Vagina (tissue), 2 donors: Measurements from ENCODE around the gene ARMC9. TPM values are rescaled to one million over a fixed set of nuclear protein-coding genes. Genes with fewer than 3 reads are reported as not detected.

Experiments used
- DNase-seq, 2 donors: peaks; one replicate each; pipeline ENCODE4 v3.0.0-alpha.2; 2017; ENCODE audit errors: extremely low spot score in 2 of 2
- H3K27ac ChIP-seq: fragments of 200-600 bp; sonication (generic); one replicate; pipeline ENCODE4 v1.5.1; 2019
- H3K27me3 ChIP-seq: fragments of 200-600 bp; sonication (generic); one replicate; pipeline ENCODE4 v1.5.1; 2019
- H3K36me3 ChIP-seq, 2 donors: fragments of 200-600 bp; sonication (generic); one replicate each; pipeline ENCODE4 v1.5.1; 2017 to 2019
- H3K4me1 ChIP-seq: fragments of 200-600 bp; sonication (generic); one replicate; pipeline ENCODE4 v1.5.1; 2019
- H3K4me3 ChIP-seq, 2 donors: fragments of 200-600 bp; sonication (generic); 1 replicate in 1 of 2; 2 replicates in 1 of 2; pipeline ENCODE4 v1.5.1; 2016 to 2019
- H3K9me3 ChIP-seq: fragments of 200-600 bp; sonication (generic); one replicate; pipeline ENCODE4 v1.5.1; 2019
- POLR2A ChIP-seq, 2 donors: fragments of 450-650 bp; IDR thresholded peaks; one replicate each; pipeline ENCODE4 v1.6.1; 2017; ENCODE audit warnings: antibody characterized with exemption in 2 of 2, mild to moderate bottlenecking in 2 of 2, moderate library complexity in 2 of 2
- POLR2AphosphoS5 ChIP-seq, 2 donors: sonication (generic); formaldehyde crosslinking; IDR thresholded peaks; one replicate each; pipeline ENCODE4 v1.9.0; 2017; ENCODE audit warnings: antibody characterized with exemption in 2 of 2, mild to moderate bottlenecking in 2 of 2, low read depth in 1 of 2; ENCODE audit not compliant: insufficient read depth in 1 of 2
- intact Hi-C: fragments of 100-400 bp; cut with DNase I; formaldehyde crosslinking; loops from one replicate; pipeline ENCODE4 v1.15.1; 2023
- total RNA-seq: library from RNA; depleted of rRNA; stranded (reverse); fragments of >200 nt; gene quantifications from one replicate; pipeline ENCODE4 v1.2.3, GENCODE V29; 2016
- TF ChIP-seq, protein P1 (sequence below), 3 experiments: fragments of 450-650 bp in 2 of 3; fragments of 200-600 bp in 1 of 3; sonication (generic) in 1 of 3; IDR thresholded peaks; one replicate each; pipeline ENCODE4 v1.5.1; 2017 to 2019; ENCODE audit warnings: antibody characterized with exemption in 3 of 3, mild to moderate bottlenecking in 2 of 3, moderate library complexity in 2 of 3

The ARMC9 gene
- total RNA-seq, 1 donor from 2014 or later: 16.0 TPM

DNA sequence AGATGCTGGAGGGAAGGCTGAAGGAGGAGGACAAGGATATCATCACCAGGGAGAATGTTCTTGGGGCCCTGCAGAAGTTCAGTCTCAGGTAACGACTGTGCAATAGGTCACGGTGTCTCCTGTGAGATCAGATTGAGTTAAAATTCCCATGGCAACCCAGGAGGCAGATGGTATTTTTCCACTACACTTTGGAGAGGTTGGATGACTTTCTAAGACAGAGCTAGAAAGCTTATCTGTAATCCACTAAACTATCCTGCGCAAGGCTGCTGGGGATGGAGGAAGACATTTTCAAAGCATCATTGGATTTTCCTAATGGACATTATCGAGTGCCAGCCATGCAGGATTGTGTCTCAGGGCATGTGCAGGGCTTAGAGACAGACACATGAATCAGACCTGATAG lies 74.6 kb downstream of the ARMC9 start:
- intact Hi-C loops: no loop called here
- Histone ChIP-seq H3K4me1 (no peaks in the 10 kb centered on the region), H3K27ac (no peak overlapping the region), H3K9me3 (no peaks in the 10 kb centered on the region), H3K4me3 (no peak overlapping the region), H3K36me3 (no peaks in the 10 kb centered on the region), H3K27me3 (no peaks in the 10 kb centered on the region)
- TF ChIP-seq, protein P1, sequence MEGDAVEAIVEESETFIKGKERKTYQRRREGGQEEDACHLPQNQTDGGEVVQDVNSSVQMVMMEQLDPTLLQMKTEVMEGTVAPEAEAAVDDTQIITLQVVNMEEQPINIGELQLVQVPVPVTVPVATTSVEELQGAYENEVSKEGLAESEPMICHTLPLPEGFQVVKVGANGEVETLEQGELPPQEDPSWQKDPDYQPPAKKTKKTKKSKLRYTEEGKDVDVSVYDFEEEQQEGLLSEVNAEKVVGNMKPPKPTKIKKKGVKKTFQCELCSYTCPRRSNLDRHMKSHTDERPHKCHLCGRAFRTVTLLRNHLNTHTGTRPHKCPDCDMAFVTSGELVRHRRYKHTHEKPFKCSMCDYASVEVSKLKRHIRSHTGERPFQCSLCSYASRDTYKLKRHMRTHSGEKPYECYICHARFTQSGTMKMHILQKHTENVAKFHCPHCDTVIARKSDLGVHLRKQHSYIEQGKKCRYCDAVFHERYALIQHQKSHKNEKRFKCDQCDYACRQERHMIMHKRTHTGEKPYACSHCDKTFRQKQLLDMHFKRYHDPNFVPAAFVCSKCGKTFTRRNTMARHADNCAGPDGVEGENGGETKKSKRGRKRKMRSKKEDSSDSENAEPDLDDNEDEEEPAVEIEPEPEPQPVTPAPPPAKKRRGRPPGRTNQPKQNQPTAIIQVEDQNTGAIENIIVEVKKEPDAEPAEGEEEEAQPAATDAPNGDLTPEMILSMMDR (IDR thresholded peaks at IDR 0.05): no peak
- TF ChIP-seq POLR2AphosphoS5 (IDR thresholded peaks at IDR 0.05; ENCODE audit: insufficient read depth in 1 of 2, low read depth in 1 of 2): no peak
- no peak for TF ChIP-seq POLR2A (IDR thresholded peaks at IDR 0.05)
- no peak for DNase-seq

DNA sequence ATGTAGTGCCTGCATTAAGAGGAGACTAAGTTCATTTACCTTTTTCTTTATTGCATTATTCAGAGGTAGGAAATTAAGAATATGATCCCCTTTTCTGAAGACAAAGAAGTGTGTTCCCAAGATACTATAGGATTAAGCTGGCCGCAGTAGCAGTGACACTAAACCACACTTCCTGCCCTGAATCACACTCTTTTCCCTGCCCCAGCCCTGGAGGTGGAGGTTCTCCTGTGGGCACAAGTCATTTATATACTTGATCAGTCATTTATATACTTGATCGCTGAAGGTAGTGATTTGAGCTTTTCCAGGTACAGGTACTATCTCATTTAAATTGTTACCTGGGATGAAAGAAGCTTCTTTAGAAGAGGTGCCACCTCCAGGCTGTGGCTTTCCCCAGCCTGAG lies 78.6 kb downstream of the ARMC9 start:
- Histone ChIP-seq H3K4me1 (no peaks in the 10 kb centered on the region), H3K9me3 (no peaks in the 10 kb centered on the region), H3K4me3 (no peak overlapping the region), H3K27me3 (no peaks in the 10 kb centered on the region), H3K36me3 (no peaks in the 10 kb centered on the region), H3K27ac (no peak overlapping the region)
- intact Hi-C loops: no loop called here
- TF ChIP-seq, protein P1 (IDR thresholded peaks at IDR 0.05): no peak
- TF ChIP-seq POLR2A (IDR thresholded peaks at IDR 0.05) (no peak), POLR2AphosphoS5 (IDR thresholded peaks at IDR 0.05; ENCODE audit: insufficient read depth in 1 of 2, low read depth in 1 of 2) (no peak)
- no peak for DNase-seq

DNA sequence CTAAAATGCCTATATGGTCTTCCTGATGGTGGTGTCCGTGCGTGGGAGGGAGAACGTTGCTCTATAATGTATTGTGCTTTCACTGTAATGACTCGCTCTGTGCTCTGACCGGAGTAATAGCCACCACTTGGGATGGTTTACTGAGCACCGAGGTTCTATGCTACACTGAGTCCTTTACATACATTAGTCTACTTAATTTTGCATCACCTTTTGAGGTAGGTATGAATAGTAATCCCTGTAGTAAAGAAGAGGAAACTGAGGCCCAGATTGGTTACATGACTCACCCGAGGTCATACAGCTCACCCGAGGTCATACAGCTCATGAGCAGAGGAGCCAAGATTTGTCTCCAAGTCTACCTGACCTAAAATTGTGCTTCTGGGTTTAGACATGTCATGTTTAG lies 79.5 kb downstream of the ARMC9 start:
- no peaks in the 10 kb centered on the region for H3K36me3 ChIP-seq
- intact Hi-C loops: no loop called here
- H3K27ac ChIP-seq: no peak overlapping the region
- TF ChIP-seq, protein P1 (IDR thresholded peaks at IDR 0.05): no peak
- H3K9me3 ChIP-seq: no peaks in the 10 kb centered on the region
- H3K27me3 ChIP-seq: no peaks in the 10 kb centered on the region
- no peak for DNase-seq
- H3K4me3 ChIP-seq: no peak overlapping the region
- no peaks in the 10 kb centered on the region for H3K4me1 ChIP-seq

DNA sequence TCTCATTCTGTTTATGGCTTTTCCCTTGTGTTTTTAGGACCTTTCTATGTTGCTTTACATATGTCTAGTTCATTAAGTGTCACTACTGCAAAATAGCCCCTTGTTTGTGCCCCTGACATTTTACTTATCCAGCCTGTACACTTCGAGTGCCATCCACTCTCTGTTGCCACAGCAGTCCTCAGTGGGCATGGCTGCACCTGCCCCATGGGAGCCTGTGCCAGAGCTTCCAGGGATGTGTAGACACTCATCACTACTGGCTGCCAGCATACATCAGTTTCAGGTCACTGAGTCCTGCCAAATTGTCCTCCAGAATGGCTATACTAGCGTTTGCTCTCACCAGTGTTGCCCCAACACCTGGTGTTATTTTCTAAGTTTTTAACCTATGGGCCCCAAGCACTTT lies 80.4 kb downstream of the ARMC9 start:
- no peak overlapping the region for H3K4me3 ChIP-seq
- no peaks in the 10 kb centered on the region for H3K36me3 ChIP-seq
- DNase-seq: no peak
- H3K27me3 ChIP-seq: no peaks in the 10 kb centered on the region
- H3K4me1 ChIP-seq: no peaks in the 10 kb centered on the region
- no peak for TF ChIP-seq POLR2AphosphoS5 (IDR thresholded peaks at IDR 0.05; ENCODE audit: insufficient read depth in 1 of 2, low read depth in 1 of 2)
- TF ChIP-seq, protein P1 (IDR thresholded peaks at IDR 0.05): no peak
- no peak for TF ChIP-seq POLR2A (IDR thresholded peaks at IDR 0.05)
- intact Hi-C loops: no loop called here
- H3K9me3 ChIP-seq: no peaks in the 10 kb centered on the region
- no peak overlapping the region for H3K27ac ChIP-seq

DNA sequence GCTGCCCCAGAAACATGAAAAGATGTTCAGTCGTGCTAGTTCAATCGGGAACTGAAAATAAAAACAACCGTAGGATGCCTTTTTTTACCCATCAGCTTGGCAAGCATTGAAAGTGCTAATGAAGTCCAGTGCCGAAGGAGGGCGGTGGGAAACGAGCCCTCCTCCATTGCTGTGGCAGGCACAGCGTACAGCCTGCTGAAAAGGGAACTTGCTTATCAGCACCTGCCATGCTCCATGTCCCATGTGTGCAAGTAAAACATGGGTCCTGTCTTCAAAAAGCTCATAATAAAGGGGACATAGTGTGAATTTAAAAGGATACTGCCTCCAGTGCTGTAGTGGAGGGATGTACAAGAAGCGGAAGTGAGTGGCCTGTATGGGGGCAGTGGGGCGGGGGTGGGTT lies 82.4 kb downstream of the ARMC9 start:
- intact Hi-C loops: no loop called here
- H3K27me3 ChIP-seq: no peaks in the 10 kb centered on the region

More for the DNA sequence above, 82.4 kb downstream of the ARMC9 start:
- H3K27ac ChIP-seq: no peak overlapping the region
- no peak for DNase-seq
- TF ChIP-seq POLR2AphosphoS5 (IDR thresholded peaks at IDR 0.05; ENCODE audit: insufficient read depth in 1 of 2, low read depth in 1 of 2): no peak
- TF ChIP-seq, protein P1 (IDR thresholded peaks at IDR 0.05): no peak
- no peak for TF ChIP-seq POLR2A (IDR thresholded peaks at IDR 0.05)
- H3K4me3 ChIP-seq: no peak overlapping the region
- H3K36me3 ChIP-seq: no peaks in the 10 kb centered on the region
- no peaks in the 10 kb centered on the region for H3K4me1 ChIP-seq
- H3K9me3 ChIP-seq: no peaks in the 10 kb centered on the region
